ENCODE measurements around the gene SLC46A1.

Gene SLC46A1

DNA sequence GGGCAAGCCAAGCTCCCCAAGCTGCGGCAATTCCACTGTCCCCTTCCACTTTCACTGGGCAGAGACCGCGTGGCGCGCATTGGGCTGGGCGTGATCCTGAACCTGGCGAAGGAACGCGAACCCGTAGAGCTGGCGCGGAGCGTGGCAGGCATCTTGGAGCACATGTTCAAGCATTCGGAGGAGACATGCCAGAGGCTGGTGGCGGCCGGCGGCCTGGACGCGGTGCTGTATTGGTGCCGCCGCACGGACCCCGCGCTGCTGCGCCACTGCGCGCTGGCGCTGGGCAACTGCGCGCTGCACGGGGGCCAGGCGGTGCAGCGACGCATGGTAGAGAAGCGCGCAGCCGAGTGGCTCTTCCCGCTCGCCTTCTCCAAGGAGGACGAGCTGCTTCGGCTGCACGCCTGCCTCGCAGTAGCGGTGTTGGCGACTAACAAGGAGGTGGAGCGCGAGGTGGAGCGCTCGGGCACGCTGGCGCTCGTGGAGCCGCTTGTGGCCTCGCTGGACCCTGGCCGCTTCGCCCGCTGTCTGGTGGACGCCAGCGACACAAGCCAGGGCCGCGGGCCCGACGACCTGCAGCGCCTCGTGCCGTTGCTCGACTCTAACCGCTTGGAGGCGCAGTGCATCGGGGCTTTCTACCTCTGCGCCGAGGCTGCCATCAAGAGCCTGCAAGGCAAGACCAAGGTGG lies 24.7 kb downstream of the SLC46A1 start:
- DNase-seq (ENCODE audit: low read depth in 2 of 2): peak in 1 of 2 donors; percentile 19

DNA sequence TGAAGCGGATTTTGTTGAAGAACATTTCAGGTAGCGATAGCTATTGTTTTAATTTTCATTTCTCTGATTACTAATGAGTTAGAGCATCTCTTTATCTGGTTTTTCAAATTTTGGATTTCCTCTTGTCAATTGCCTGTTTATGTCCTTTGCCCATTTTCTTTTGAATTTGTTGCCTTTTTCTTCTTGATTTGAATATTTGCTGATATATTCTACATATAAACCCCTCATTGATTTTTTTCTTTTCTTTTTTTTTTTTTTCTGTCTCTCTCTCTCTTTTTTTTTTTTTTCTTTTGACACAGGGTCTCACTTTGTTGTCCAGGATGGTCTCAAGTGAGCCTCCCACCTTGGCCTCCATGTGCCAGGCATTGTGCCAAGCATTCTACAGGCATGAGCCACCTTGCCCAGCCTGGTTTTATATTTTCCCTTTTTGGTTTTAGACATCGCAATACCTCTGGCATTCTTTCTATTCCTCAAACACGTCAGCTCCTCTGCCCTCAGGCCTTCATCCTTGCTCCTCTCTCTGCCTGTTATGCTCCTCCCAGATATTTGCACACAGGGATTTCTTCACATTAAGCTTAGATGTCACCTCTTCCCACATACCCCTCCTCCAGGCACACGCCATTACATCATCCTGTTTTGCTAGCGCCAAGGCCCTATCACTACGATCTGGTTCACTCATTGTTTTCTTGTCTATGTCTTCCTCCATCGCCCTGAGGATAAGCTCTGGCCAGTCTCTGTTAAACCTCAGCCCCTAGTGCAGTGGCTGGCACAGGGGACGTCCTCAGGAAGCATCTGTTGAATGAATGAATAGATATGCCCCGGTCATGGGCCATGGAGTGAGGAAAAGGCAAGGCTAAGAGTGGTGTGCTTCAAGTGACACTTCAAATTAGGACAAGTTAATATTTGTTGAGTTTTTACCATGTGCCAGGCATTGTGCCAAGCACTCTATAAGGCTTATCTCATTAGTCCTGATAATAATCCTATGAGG lies 25.9 kb downstream of the SLC46A1 start:
- DNase-seq (ENCODE audit: low read depth in 2 of 2): no peak

DNA sequence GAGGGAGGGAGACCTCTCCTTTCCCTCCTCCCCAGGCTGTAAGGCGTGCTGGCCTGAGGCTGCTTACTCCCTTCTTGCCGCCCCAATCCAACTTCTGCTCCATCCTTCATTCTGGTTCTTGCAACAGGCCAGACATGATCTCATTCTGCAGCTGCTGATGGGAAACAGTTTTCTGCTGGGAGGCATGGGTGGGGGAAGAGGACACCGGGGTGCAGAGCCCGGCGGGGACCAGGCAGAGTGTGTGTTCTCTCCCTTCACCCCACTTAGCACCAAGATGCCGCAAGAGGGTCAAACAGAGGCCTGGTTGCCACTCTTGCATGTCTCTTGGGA lies 33.1 kb downstream of the SLC46A1 start:
- no peak for DNase-seq (ENCODE audit: low read depth in 2 of 2)

DNA sequence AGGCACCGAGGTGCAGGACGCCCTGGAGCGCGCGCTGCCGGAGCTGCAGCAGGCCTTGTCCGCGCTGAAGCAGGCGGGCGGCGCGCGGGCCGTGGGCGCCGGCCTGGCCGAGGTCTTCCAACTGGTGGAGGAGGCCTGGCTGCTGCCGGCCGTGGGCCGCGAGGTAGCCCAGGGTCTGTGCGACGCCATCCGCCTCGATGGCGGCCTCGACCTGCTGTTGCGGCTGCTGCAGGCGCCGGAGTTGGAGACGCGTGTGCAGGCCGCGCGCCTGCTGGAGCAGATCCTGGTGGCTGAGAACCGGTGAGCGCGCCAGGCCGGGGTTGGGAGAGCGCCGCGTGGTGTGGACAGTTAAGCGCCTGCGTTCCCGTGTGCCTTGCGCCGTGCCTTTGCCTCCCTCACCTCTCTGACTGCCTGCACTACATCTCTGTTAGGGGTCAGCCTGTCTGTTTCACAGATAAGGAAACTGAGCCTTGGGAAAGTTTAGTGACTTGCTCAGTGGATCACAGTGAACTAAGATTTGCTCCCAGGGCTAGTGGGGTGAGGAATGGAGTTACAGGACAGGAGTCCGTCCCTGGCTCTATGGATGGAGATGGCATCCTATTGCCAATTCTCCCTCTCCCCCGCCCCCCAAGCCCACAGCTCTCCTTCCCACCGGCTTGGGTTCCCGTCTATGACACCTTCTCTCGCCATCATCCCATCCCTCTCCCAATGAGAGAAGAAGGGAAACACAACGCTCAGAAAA lies 33.6 kb downstream of the SLC46A1 start:
- DNase-seq (ENCODE audit: low read depth in 2 of 2): peak in 1 of 2 donors; percentile 13

DNA sequence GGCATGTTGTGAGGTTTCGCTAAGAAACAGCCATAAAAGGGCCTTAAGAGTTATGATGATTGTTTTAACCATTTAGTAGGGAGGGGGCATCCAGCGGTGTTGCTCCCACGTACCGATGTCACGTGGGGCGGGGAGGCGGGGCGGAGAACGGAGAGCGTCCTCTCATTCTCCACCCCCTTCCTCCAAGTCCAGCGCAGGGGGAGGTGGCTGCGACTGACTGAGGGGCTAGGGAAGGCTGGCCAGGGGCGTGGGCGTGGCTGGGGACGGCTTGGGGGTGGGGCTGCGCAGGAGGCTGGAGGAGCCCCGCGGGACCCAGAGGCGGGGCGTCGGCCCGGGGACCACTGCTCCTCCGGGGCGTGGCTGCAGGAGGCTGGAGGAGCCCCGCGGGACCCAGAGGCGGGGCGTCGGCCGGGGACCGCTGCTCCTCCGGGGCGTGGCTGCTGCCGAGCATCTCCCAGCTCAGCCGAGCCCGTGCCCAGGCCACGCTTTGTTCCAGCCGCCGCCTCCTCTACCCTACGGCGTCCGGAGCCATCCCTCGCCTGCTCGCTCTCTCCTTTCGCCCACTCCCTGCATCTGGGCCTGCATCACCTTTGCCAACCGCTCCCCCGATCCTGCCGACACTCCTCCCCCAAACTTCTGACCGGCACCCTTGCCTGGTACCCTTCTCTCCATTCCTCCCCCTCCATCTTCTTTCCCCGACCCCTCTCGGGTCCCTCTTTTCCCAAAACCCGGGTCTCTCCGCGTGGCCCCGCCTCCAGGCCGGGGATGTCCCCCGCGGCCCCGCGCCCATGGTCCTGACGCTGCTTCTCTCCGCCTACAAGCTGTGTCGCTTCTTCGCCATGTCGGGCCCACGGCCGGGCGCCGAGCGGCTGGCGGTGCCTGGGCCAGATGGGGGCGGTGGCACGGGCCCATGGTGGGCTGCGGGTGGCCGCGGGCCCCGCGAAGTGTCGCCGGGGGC lies 34.5 kb downstream of the SLC46A1 start, which contains the start of gene SARM1:
Gene SARM1, plus strand, starts transcription at position 450 of the 958 bp plus-strand sequence. Its CDS starts 339 bp downstream, at position 789.
- peak; percentile 86 to 89 for DNase-seq (ENCODE audit: low read depth in 2 of 2)

DNA sequence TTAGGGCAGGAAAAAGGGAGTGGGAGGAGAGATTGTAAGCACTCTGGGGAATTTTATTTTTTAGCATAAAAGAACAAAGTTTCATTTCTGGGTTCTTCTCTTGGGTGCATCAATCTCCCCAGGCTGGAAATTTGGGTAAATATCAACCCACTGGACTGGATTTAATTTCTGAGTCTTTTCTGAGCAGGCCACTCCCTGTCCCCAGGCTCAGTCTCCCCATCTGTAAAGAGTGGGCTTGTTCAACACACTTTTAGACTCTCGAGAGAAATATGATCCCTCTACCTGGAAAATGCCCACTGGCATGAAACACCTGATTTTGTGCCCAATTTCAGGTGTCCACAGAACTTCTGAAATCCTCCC lies 35.3 kb downstream of the SLC46A1 start:
- DNase-seq (ENCODE audit: low read depth in 2 of 2): no peak

DNA sequence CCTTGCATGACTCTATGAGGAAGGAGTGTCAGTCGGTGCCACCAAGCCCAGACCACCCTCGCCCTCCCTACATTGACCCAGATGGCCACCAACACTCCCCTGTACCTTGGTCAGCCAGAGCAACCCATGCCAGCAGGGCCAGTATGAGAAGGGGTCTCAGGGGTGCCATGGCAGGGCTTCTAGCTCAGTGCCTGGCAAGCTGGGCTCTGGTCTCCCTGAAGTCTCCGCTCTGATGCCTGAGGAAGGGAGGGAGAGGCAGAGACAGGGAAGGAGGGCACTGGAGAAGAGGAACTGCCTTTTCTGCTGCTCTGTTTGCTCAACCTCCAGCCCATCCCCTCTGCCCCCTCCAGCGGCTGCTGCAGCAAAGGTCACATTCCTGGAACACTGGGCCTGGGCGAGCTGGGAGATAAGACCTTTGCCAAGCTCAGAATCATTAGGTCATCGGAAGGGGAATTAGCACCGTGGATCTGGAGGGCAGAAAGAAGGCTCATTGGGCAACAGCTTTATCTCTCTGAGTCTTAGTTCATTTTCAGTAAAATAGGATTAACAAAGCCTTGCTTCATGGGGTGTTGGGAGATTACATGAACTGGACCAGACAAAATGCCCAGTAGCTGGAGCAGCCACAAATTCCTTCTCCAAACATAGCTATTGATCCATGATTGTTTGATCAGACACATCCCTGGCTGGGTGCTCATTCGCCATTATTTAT lies 35.8 kb downstream of the SLC46A1 start, which contains the start of gene VTN:
Gene VTN, minus strand, starts transcription at position 273 of the 709 bp plus-strand sequence. Its CDS starts 104 bp downstream, at position 169.
- no peak for DNase-seq (ENCODE audit: low read depth in 2 of 2)

DNA sequence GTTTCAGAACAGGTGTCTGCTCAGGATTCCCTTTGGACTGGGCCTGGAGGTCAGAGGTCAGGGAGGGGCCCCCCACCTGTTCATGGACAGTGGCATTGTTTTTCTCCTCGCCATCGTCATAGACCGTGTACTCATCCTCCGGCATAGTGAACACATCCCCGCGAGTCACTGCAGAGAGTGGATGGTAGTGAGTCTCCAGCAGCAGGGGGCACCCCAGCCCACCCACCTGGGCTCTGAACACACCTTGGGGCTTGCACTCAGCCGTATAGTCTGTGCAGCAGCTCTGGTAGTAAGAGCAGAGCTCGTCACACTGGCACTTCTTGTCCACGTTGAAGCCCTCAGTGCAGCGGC lies 36.4 kb downstream of the SLC46A1 start:
- no peak for DNase-seq (ENCODE audit: low read depth in 2 of 2)

DNA sequence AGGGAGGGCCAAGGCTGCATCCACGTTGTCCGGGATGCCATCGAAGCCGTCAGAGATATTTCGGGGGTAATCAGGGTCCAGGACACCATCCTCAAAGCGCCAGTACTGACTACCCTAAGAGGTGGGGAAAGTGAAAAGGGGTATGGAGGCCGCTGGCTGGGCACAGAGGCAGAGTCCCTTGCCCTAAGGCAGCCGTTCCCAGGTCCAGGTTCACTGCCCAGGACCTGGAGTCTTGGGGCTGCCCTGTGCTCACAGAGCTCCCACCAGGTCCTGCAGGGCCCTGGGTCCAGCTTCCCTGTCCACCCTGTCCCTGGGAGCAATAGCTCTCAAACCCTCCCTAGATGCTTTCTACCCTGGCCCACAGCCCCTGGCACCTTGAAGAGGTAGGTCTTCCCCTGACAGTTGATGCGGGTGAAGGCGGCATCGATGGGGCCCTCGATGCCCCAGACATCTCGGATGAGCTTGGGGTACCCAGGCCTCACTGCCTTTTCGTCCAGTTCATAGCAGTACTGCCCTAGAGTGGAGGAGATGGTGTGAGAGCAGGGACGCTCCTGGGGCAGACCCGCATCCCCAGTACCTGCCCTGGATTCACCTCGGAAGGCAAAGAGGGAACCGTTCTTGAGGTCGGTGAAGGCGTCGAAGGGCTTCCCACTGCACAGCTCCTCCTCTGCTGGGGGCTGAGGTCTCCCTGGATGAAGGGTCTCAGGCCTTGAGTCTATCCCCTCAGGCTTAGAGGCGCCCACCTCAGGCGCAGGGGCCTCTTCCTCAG lies 36.9 kb downstream of the SLC46A1 start:
- DNase-seq (ENCODE audit: low read depth in 2 of 2): no peak

DNA sequence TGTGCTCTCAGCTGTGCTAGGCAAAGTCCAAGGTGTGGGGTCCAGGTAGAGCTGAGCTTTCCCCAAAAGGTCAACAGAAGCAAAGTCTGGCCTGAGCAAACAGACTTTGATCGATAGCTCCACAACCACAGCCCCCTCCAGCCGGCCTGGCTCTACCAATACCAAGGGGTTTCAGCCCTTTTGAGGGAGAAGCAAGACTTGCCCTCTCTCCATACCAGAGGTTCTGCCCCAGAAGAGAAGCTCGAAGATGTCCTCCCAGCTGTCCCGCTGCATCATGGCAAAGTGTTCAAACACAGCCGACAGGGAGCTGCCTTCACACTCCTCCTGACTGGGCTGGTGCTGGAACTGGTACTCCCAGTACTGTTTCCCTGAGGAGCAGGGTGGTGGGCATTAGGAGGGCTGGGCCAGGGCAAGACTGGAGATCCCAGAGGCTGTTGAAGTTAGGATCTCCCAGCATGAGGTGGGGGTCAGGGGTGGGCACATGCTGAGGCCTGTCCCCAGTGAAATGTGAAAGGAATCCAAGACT lies 37.6 kb downstream of the SLC46A1 start:
- DNase-seq (ENCODE audit: low read depth in 2 of 2): no peak

DNA sequence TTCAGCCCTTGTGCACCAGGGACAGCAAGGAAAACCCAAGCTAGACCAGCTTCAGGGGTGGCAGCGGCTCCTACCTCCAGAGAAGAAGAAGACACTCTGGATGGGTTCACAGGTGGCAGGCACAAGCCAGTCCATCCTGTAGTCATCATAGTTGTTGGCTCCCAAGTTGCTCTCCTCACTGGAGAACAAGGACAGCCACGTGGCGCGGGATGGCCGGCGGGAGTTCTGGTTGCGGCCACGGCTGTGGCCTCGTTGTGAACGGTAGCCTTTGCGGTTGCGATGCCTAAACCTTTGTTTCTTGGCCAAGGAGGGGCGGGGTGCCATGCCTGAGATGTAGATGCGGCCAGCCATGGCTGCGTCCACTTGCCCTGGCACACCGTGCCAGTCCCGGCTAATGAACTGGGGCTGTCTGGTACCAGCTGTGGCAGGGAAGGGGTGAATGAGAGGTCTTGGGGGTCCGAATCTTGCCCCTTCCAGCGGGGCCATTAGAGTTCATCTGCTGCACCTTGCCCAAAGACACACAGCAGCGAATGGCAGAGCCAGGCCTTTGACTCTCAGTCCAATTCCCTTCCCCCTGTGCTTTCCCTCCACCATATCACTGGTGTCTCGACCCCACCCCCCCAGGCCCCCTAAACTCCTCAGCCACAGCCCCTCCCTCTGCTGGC lies 38.2 kb downstream of the SLC46A1 start:
- no peak for DNase-seq (ENCODE audit: low read depth in 2 of 2)

DNA sequence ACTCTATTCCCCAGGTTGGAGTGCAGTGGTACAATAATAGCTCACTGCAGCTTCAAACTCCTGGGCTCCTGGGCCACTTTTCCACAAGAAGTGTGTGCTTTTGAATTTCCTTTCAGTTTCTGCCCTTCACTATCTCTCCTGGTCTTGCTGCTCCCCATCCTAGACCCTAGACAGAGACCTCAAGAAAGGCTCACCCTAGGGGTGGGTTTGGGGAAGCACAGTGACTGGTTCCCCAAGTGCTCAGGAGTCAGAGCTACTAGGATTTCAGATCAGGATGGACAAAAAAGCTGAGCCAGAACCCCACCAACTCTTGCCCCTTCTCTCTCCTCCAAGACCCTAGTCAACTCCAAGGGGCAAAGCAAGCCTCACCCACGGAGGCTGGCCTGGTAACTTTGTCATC lies 39.4 kb downstream of the SLC46A1 start:
- no peak for DNase-seq (ENCODE audit: low read depth in 2 of 2)

DNA sequence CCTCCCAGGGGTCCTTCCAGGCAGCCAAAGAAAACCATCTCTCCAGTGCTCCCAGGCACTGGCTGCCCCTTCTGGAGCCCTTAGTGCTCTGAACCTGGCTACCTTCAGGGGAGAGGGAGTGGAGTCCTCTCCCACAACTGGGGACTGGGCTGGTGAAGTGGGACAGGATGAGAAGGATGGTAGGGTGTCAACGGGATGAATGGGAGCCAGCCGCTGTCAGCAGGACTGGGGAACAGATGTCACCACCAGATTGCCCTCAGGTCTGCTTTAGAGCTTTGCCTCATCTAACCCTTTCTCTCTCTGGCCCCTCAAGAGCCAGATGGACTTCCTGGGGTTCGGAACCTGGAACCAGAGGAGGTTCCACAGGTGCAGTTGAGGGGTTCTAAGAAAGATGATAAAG lies 40.5 kb downstream of the SLC46A1 start:
- DNase-seq (ENCODE audit: low read depth in 2 of 2): no peak

DNA sequence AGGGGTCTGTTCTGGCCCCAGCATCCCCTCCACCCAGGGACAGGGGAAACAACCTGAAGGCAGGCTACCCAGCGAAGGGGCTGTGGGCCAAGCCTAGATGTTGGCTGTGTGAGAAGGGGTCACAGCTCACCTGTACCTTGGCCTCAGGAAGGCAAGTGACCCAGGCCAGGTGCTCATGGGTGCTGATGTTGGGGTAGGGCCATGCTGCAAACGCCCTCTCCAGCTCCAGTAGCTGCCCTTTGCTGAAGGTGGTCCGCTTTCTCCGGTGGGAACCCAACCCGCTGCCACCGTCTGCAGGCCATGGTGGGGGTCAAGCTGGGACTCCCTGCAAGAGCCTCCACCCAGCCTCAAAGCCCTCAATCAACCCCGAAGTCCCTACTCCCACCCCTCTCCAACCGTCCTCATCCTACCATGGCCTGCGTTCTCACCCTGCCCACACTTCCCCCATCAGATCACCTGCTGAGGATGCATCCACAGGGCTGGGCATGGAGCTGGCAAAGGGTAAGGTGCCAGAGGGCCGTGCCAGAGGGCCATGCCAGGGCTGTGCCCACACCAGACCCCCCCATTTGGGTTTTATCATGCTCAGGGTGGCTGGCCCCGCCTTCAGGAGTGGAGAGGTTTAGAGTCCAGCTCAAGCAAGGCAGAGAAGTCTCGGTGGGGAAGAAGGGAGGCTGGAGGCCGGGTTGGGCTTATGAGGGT lies 41.2 kb downstream of the SLC46A1 start, which contains the start of gene SEBOX:
Gene SEBOX, minus strand, starts transcription at position 535 of the 699 bp plus-strand sequence. Its CDS starts 48 bp downstream, at position 487.
- DNase-seq (ENCODE audit: low read depth in 2 of 2): no peak

DNA sequence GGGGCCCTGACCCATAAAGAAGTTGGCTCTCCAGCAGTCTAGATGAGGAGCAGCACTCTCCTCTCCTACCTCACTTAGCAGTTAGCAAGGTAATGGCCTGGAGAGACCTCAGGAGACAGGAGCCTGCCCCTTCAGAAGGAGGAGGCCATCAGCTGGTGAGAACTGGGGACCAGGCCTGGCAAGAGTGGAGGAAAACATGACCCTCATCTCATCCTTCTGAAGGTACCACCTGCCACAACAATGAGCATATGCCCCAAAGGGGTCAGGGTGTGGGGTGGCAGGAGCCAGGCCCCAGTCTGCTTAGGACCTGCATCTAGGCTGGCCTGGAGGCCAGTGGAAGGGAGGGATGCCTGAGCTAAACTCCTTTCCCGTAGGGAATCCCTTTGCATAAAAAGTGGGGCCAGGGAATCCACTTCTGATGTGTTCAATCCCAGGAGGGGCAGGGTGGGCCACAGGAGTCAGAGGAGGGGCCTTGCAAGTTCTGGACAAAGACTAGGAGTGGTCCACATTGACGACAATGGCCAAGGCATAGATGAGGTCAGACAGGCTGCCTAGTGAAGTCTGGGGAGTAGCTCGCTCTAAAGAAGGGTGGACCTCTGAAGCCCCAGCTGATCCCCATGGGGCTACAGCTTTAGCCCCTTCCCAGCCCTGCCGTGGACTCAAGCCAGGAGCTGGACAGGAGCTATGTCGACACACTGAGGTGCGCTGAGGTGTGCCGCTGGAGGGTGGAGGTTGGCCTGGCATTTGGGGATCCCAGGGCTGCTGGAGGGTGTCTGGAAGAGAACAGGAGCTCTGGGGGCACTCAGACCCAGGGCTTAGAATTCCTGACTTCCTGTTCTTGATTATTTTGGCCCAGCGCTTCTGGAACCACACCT lies 42.0 kb downstream of the SLC46A1 start:
- DNase-seq (ENCODE audit: low read depth in 2 of 2): no peak

DNA sequence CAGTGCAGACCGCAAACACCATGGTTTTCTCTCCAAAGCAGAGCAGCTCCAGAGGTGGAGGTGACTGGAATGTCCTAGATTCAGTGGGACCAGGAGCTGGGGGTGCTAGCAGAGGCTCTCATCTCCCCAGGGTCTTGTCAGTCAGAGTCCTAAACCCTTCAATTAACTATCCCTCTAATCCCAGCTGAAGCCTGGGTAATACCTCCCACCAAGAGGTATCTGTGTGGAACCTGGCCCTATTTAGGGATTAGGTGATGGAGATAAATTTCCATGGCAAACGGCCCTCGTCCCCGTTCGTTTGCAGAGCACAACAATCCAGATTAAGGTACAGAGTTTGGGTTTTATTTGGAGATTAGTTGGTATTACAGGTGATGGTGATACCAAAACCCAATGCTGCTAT lies 42.8 kb downstream of the SLC46A1 start:
- DNase-seq (ENCODE audit: low read depth in 2 of 2): no peak

DNA sequence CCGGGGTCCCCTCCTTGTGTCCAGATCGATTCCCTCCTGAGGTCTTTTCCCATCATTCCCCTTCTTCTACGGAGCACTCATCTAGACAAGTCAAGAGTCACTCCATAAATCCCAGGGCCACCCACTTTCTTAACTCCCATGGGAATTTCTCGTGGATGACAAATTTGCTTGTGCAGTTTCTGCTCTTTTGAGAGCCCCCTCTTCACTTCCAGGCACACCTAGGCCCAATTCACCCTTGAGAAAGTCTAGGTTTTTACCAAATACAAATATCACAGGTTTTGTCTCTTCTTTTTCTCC lies 48.2 kb downstream of the SLC46A1 start:
- DNase-seq (ENCODE audit: low read depth in 2 of 2): no peak

Data from stimulated activated CD8-positive, alpha-beta memory T cell treated with anti-CD3 and anti-CD28 coated beads, Interleukin-2, amount 100 ng/mL, for 48 hours (primary cell).